ENCODE results near the gene GJB3.

DNA sequence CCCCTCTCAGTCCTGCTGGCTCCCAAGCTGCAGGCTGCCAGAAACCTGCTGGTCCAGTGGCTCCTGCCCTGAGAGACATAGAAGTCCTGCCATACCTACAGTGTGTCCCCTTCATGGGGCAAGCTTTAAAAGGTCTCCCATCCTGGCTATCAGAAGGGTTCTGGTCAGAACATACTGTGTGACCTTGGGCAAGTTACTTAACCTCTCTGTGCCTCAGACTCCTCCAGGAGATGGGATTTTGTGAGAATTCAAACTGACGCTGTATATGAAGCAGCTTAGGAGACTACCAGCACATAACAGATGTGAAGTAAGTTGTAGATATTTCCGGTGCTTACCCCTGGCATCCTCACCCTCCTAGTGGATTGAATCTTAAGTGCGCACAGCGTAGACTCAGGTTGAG lies 34.9 kb upstream of the GJB3 start:
- TF ChIP-seq, protein P1, sequence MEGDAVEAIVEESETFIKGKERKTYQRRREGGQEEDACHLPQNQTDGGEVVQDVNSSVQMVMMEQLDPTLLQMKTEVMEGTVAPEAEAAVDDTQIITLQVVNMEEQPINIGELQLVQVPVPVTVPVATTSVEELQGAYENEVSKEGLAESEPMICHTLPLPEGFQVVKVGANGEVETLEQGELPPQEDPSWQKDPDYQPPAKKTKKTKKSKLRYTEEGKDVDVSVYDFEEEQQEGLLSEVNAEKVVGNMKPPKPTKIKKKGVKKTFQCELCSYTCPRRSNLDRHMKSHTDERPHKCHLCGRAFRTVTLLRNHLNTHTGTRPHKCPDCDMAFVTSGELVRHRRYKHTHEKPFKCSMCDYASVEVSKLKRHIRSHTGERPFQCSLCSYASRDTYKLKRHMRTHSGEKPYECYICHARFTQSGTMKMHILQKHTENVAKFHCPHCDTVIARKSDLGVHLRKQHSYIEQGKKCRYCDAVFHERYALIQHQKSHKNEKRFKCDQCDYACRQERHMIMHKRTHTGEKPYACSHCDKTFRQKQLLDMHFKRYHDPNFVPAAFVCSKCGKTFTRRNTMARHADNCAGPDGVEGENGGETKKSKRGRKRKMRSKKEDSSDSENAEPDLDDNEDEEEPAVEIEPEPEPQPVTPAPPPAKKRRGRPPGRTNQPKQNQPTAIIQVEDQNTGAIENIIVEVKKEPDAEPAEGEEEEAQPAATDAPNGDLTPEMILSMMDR (IDR thresholded peaks at IDR 0.05): no peak
- TF ChIP-seq POLR2A (IDR thresholded peaks at IDR 0.05): no peak
